Esophagus muscularis mucosa (tissue), 3 donors: ENCODE results near the gene NTRK2.

ENCODE experiments used
- POLR2A ChIP-seq: fragments of 450-650 bp; IDR thresholded peaks from one replicate; pipeline ENCODE4 v1.6.1; 2017; ENCODE audit warnings: antibody characterized with exemption, moderate library complexity, mild to moderate bottlenecking, low read depth
- POLR2AphosphoS5 ChIP-seq, 2 donors: sonication (generic); formaldehyde crosslinking; IDR thresholded peaks; one replicate each; pipeline ENCODE4 v1.6.1; 2017; ENCODE audit warnings: antibody characterized with exemption in 2 of 2
- TF ChIP-seq, protein P1 (sequence below), 3 experiments: fragments of 200-600 bp in 2 of 3; fragments of 450-650 bp in 1 of 3; sonication (generic) in 2 of 3; IDR thresholded peaks; one replicate each; pipeline ENCODE4 v1.5.1; 2017 to 2019; ENCODE audit warnings: antibody characterized with exemption in 3 of 3, mild to moderate bottlenecking in 2 of 3, moderate library complexity in 1 of 3

DNA sequence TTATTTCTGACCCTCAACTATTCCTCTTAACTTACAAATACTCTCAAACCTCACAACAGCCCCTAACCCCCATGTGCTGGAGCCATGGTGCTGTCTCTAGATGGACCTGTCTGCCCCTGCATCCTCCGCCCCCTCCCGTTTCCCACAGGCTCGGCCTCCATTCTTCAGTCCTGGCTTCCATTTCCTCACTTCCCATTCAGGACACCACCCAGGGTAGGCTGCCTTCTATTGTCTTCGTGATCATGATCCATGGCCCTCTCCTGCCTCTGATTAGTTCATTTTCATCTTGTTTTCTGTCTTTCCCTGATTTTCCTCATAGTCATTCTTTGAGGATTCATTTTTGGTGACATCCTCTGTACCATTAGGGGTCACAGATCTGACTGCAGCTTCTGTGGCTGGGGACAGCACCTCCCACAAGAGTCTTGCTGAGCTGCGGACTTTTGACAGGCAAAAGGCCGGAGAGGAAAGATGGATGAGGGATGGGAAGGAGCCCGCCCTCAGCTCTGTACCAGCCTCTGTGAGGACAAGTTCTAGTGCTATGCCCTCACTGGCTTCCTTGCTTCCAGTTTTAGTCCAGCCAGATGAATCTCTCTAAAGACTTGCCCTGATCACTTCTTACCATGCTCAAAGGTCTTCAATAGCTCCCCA is 255.8 kb downstream of the NTRK2 start:
- no peak for TF ChIP-seq POLR2AphosphoS5 (IDR thresholded peaks at IDR 0.05)
- no peak for TF ChIP-seq POLR2A
- TF ChIP-seq, protein P1, sequence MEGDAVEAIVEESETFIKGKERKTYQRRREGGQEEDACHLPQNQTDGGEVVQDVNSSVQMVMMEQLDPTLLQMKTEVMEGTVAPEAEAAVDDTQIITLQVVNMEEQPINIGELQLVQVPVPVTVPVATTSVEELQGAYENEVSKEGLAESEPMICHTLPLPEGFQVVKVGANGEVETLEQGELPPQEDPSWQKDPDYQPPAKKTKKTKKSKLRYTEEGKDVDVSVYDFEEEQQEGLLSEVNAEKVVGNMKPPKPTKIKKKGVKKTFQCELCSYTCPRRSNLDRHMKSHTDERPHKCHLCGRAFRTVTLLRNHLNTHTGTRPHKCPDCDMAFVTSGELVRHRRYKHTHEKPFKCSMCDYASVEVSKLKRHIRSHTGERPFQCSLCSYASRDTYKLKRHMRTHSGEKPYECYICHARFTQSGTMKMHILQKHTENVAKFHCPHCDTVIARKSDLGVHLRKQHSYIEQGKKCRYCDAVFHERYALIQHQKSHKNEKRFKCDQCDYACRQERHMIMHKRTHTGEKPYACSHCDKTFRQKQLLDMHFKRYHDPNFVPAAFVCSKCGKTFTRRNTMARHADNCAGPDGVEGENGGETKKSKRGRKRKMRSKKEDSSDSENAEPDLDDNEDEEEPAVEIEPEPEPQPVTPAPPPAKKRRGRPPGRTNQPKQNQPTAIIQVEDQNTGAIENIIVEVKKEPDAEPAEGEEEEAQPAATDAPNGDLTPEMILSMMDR (IDR thresholded peaks at IDR 0.05) = no peak
